ENCODE measurements around the gene CCSER1.

DNA sequence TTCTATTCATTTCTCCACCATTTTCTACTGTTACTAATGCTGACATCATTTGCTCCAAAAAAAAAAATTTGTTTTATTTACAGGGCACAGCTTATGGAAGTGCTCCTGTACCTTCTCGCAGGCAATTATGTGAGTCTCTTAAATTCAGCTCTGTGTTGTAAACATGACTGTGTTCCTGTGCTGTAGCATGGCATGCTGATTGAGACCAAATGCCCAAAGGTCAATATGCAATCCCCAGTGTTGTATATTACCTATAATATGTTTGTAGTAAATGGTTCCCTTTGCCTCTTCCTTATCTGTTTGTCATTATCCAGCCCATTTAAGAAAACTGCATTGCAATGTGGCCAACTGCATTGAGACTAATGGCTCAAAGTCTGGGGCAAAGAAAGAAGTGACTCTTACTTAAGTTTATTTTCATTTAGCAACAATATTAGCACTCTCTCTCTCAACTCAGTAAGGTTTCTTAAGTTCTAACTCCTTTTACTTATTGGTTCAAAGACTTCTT is 1156.6 kb downstream of the CCSER1 start:
- TF ChIP-seq EZH2 (IDR thresholded peaks at IDR 0.05; ENCODE audit: low read depth) = no peak
- TF ChIP-seq, protein P1, sequence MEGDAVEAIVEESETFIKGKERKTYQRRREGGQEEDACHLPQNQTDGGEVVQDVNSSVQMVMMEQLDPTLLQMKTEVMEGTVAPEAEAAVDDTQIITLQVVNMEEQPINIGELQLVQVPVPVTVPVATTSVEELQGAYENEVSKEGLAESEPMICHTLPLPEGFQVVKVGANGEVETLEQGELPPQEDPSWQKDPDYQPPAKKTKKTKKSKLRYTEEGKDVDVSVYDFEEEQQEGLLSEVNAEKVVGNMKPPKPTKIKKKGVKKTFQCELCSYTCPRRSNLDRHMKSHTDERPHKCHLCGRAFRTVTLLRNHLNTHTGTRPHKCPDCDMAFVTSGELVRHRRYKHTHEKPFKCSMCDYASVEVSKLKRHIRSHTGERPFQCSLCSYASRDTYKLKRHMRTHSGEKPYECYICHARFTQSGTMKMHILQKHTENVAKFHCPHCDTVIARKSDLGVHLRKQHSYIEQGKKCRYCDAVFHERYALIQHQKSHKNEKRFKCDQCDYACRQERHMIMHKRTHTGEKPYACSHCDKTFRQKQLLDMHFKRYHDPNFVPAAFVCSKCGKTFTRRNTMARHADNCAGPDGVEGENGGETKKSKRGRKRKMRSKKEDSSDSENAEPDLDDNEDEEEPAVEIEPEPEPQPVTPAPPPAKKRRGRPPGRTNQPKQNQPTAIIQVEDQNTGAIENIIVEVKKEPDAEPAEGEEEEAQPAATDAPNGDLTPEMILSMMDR (conservative IDR thresholded peaks at IDR 0.05) = no peak

All from PC-9 (cell line).